DND-41 (cell line): ENCODE measurements around the gene AOPEP.

ENCODE experiments used
- CTCF ChIP-seq: IDR thresholded peaks from 2 replicates; pipeline ENCODE4 v1.5.1; 2012; ENCODE audit warnings: borderline replicate concordance, low read length, moderate library complexity, mild to moderate bottlenecking; ENCODE audit not compliant: poor library complexity, severe bottlenecking; ENCODE audit errors: extremely low read depth
- EZH2 ChIP-seq: IDR thresholded peaks from 3 replicates; pipeline ENCODE4 v1.6.1; 2012; ENCODE audit warnings: borderline replicate concordance, low read depth, mild to moderate bottlenecking, moderate library complexity, low read length, inconsistent platforms; ENCODE audit not compliant: severe bottlenecking

- TF ChIP-seq CTCF (no peak), EZH2 (no peak)
Measured at GRCh38 chr9:94993821-94994165, 267.3 kb downstream of the AOPEP start.
